Measurements from ENCODE around the gene ICA1. TPM values are rescaled to one million over a fixed set of nuclear protein-coding genes. Genes with fewer than 3 reads are reported as not detected.

ICA1 gene
- total and polyA plus RNA-seq, 2 donors (not counting 3 experiments of a cell fraction or from before 2014, with no cell fraction given): 19.0 to 47.1 TPM

DNA sequence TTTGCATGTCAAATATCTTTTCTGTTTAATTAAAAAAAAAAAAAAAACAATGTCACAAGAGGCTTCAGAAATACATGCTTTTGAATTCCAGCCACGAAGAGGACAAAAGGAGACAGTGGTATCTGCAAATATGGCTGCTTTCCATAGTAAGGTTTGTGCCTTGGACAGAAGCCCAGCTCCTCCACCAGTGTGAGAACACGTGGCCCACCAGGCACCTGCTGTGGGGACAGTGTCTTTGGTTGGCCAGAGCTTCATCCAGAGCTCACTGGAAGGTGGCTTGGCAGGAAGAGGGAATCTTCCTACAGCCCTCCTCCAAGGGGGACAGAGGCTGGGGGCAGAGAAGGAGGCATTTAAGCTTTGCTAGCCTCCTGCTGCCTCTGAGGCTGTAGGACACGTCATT is 148.8 kb downstream of the ICA1 start:
- TF ChIP-seq MYC (IDR thresholded peaks at IDR 0.05; ENCODE audit: low read depth, low read length): no peak
- TF ChIP-seq JUN (IDR thresholded peaks at IDR 0.05; ENCODE audit: borderline replicate concordance, insufficient read depth, insufficient read length, low read depth): no peak
- TF ChIP-seq MAX (IDR thresholded peaks at IDR 0.05; ENCODE audit: insufficient read depth, insufficient read length): no peak
- Histone ChIP-seq H3K9ac (replicated peaks; ENCODE audit: extremely low read depth, insufficient read depth, low read length) (no peak overlapping the region), H3K9me1 (replicated peaks; ENCODE audit: control insufficient read depth, extremely low read depth, insufficient read depth, low read length) (no peaks in the 10 kb centered on the region), H3K4me3 (replicated peaks in 1 of 3; ENCODE audit: insufficient read depth in 1 of 3, low read depth in 1 of 3, low read length in 3 of 3) (no peak overlapping the region), H3K4me1 (ENCODE audit: control insufficient read depth, extremely low read depth, insufficient read depth, low read length) (no peaks in the 10 kb centered on the region), H3K27ac (ENCODE audit: insufficient read depth, low read depth, low read length) (no peak overlapping the region), H3K27me3 (ENCODE audit: control insufficient read depth in 2 of 2, insufficient read depth in 2 of 2, low read length in 2 of 2) (no peaks in the 10 kb centered on the region), H3K79me2 (ENCODE audit: control insufficient read depth, insufficient read depth, low read length) (no peaks in the 10 kb centered on the region), H2AFZ (ENCODE audit: low read depth, low read length) (no peak overlapping the region), H3K9me3 (replicated peaks; ENCODE audit: control insufficient read depth, insufficient read depth, low read length) (no peaks in the 10 kb centered on the region), H3K4me2 (ENCODE audit: insufficient read depth, low read length) (no peak overlapping the region), H3K36me3 (ENCODE audit: control insufficient read depth in 2 of 2, extremely low read depth in 1 of 2, insufficient read depth in 2 of 2, low read length in 2 of 2) (no peaks in the 10 kb centered on the region), H4K20me1 (replicated peaks; ENCODE audit: control insufficient read depth, extremely low read depth, insufficient read depth, low read length) (no peaks in the 10 kb centered on the region)
- ChIA-PET POLR2A (no interaction called here), CTCF (interaction anchor here (1.1 to 1.4 kb wide), 2 partner anchors 8 to 77 kb away, joined by 3 read pairs; no protein-coding TSS in a partner anchor)
- intact Hi-C loops (cut with micrococcal nuclease) (no loop called here), dilution Hi-C loops (cut with MboI; ENCODE audit: extremely low pct_ligation_motif_present, low sequenced_read_pairs) (no loop called here)
- FAIRE-seq (no peak), DNase-seq (ENCODE audit: low read depth, low spot score) (no peak)
- BruUV-seq (replicated peaks): no TSS peak

DNA sequence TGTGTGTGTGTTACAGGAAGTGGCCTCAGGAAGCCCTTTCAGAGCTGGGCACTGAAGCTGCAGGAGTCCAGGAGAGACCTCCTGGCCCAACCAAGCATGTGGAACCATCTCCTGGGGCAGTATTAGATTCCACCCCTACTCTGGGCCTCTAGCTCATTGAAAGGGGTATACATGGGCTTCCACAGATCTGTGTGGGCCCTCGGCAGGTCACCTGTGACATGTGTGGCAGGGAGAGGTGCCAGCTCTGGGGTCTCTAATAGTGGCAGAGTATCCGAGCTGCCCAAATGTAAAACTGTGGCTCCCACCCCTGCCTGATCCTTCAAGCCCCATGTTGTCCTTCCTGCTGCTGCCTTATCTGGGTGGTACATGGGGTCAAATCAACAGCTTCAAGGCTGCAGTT is 149.3 kb downstream of the ICA1 start:
- Histone ChIP-seq H3K27ac (ENCODE audit: insufficient read depth, low read depth, low read length) (no peak overlapping the region), H3K79me2 (ENCODE audit: control insufficient read depth, insufficient read depth, low read length) (no peaks in the 10 kb centered on the region), H4K20me1 (replicated peaks; ENCODE audit: control insufficient read depth, extremely low read depth, insufficient read depth, low read length) (no peaks in the 10 kb centered on the region), H3K9ac (replicated peaks; ENCODE audit: extremely low read depth, insufficient read depth, low read length) (no peak overlapping the region), H2AFZ (ENCODE audit: low read depth, low read length) (no peak overlapping the region), H3K9me3 (replicated peaks; ENCODE audit: control insufficient read depth, insufficient read depth, low read length) (no peaks in the 10 kb centered on the region), H3K36me3 (ENCODE audit: control insufficient read depth in 2 of 2, extremely low read depth in 1 of 2, insufficient read depth in 2 of 2, low read length in 2 of 2) (no peaks in the 10 kb centered on the region), H3K4me2 (ENCODE audit: insufficient read depth, low read length) (no peak overlapping the region), H3K27me3 (ENCODE audit: control insufficient read depth in 2 of 2, insufficient read depth in 2 of 2, low read length in 2 of 2) (no peaks in the 10 kb centered on the region), H3K4me3 (replicated peaks in 1 of 3; ENCODE audit: insufficient read depth in 1 of 3, low read depth in 1 of 3, low read length in 3 of 3) (no peak overlapping the region), H3K9me1 (replicated peaks; ENCODE audit: control insufficient read depth, extremely low read depth, insufficient read depth, low read length) (no peaks in the 10 kb centered on the region), H3K4me1 (ENCODE audit: control insufficient read depth, extremely low read depth, insufficient read depth, low read length) (no peaks in the 10 kb centered on the region)
- ChIA-PET CTCF (interaction anchor here (1.1 kb wide), 1 partner anchor 78 kb away, joined by 3 read pairs; no protein-coding TSS in a partner anchor), POLR2A (no interaction called here)
- dilution Hi-C loops (cut with MboI; ENCODE audit: extremely low pct_ligation_motif_present, low sequenced_read_pairs): no loop called here
- BruUV-seq (replicated peaks): no TSS peak
- FAIRE-seq: no peak
- DNase-seq (ENCODE audit: low read depth, low spot score): no peak
- intact Hi-C loops (cut with micrococcal nuclease): no loop called here
- TF ChIP-seq FOS (IDR thresholded peaks at IDR 0.05; ENCODE audit: borderline replicate concordance, insufficient read depth, low read length) (no peak), CTCF (IDR thresholded peaks at IDR 0.05; ENCODE audit: extremely low read depth in 1 of 2, insufficient read depth in 1 of 2, low read depth in 1 of 2, low read length in 2 of 2) (no peak), EZH2 (IDR thresholded peaks at IDR 0.05; ENCODE audit: borderline replicate concordance, low read depth, low read length, severe bottlenecking) (no peak), POLR2A (IDR thresholded peaks at IDR 0.05; ENCODE audit: low read depth, low read length) (no peak), GATA2 (IDR thresholded peaks at IDR 0.05; ENCODE audit: insufficient read depth, insufficient read length, low read depth, low read length) (no peak), JUN (IDR thresholded peaks at IDR 0.05; ENCODE audit: borderline replicate concordance, insufficient read depth, insufficient read length, low read depth) (no peak), MAX (IDR thresholded peaks at IDR 0.05; ENCODE audit: insufficient read depth, insufficient read length) (no peak), MYC (IDR thresholded peaks at IDR 0.05; ENCODE audit: low read depth, low read length) (no peak), POLR2AphosphoS5 (IDR thresholded peaks at IDR 0.05; ENCODE audit: insufficient read depth, low read depth, low read length) (no peak)

All from endothelial cell of umbilical vein (primary cell).